Activated CD4-positive, CD25-positive, alpha-beta regulatory T cell treated with anti-CD3 and anti-CD28 coated beads, Interleukin-2, amount 50 U/mL, for 24 hours (primary cell): ENCODE measurements around the gene MDM4.
A peak's percentile ranks its signal among the peaks of the same experiment; 100 is the strongest.
"Not testable (repeated sequence)": the region's sequence is repeated elsewhere in the genome, so short reads cannot be mapped to it uniquely, and the experiment has no call there.

Experiments used
- ATAC-seq, 2 donors: fragments of 150-1000 bp; cut with Tn5 transposase; one replicate each; pipeline ENCODE4 v1.10.0; 2021; ENCODE audit warnings: mild to moderate bottlenecking in 1 of 2, moderate library complexity in 1 of 2

MDM4 gene

GRCh38 chr1:204516180-204516879 lies at the start of gene MDM4:
Gene MDM4, plus strand, starts transcription at chr1:204516406. Its CDS starts 9,113 bp downstream, at chr1:204525519.
- peak; percentile 92 to 94 for ATAC-seq

GRCh38 chr1:204466416-204467405 lies 49.5 kb upstream of the MDM4 start:
- ATAC-seq: no peak

- no peak for ATAC-seq
Observed at GRCh38 chr1:204468206-204468605, 48.0 kb upstream of the MDM4 start.

DNA sequence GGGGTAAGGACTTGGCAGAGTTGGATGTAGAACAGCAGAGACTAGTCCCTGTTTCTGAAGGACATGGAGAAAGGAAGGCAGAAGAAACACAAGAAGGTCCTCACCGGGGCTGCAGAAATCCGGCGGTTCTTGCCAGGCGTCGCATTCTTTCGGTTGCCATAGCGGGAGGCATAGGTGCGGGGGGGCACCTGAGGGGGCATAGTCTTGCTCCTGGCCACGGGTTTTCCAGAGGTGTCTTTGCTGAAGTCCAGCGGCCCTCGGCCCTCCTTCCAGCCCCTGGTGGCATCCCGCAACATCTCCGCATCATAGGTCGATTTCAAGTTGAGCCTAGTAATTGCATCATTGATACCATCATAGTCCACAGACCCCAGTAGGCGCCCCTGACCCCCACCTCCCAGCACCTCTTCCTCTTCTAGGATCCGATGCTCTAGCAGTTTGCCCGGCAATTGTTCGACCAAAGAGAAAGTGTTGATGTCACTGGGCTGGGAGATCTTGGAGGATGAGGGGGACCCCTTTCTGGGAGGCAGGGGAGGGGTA lies 47.4 kb upstream of the MDM4 start:
- no peak for ATAC-seq

DNA sequence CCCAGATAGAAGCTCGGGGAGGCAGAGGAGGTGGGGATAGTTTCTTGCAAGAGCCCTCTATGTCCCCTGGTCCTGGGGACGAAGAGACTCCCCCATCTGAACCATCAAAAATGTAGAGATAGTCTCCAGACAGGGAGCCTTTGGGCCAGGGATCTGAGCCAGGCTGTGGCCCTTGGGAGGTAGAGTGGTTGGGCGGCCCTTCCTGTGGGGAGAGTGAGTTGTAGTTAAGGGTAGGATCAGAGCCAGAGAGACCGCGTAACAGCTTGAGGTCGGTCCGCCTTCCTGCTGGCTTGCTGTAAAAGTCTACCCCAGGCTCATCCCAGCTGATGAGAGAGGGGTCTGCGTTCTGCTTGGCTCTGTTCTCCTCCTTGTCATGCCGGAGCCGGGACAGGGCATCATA lies 46.9 kb upstream of the MDM4 start:
- ATAC-seq: no peak

- no peak for ATAC-seq
Observed at GRCh38 chr1:204471687-204472086, 44.5 kb upstream of the MDM4 start.

DNA sequence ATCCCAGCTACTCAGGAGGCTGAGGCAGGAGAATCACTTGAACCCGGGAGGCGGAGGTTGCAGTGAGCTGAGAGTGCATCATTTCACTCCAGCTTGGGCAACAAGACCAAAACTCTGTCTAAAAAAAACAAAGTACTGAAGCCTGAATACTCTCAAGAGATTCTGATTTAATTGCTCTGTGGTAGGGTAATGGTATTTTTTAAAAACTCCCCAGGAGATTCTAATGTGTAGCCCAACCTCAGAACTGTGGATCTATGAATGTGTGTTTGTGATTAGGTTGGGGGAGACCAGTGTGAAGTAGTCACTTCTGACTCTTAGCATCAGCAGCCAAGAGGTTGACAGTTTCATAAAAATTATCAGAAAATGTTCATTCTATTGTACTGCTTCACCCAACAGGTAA lies 43.5 kb upstream of the MDM4 start:
- peak in 1 of 2 donors; percentile 30 for ATAC-seq

- ATAC-seq: no peak
Observed at GRCh38 chr1:204473400-204473965, 42.7 kb upstream of the MDM4 start.

GRCh38 chr1:204475656-204476432 lies 40.4 kb upstream of the MDM4 start:
- no peak for ATAC-seq

GRCh38 chr1:204476563-204476962 lies 39.6 kb upstream of the MDM4 start:
- ATAC-seq: no peak

DNA sequence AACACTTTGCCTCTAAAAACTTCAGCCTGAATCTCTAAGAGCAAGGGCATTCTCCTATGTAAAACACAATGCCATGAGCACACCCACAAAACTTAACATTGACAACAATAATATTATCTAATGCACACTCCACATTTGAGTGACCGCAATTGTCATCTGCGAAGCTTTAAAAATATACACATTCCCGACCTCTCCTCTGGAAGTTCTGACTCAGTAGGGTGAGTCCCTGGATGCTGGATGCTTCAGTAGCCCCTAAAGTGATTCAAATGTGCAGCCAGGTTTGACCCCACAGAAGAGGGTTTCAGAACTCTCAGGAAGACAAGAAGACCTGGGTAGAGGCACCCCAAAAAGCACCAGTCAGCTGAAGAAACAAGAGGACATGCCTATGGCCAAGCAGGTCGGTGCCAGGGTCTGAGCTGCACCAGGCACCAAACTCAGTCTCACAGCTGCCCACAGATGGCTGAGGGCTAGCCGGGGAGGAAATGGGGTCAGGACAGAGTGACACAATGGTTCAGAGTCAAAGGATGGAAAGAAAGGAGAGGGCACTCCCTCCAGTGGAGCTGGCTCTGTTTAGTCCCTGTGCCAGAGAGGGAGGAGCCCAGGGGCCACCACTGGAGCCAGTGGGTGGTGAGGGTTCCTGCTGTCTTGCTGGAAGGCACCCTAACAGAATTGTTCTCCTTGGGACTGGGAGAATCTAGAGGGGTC lies 39.0 kb upstream of the MDM4 start:
- ATAC-seq: no peak

GRCh38 chr1:204478172-204478899 lies 37.9 kb upstream of the MDM4 start:
- no peak for ATAC-seq

- ATAC-seq: no peak
Observed at GRCh38 chr1:204478921-204479320, 37.3 kb upstream of the MDM4 start.

DNA sequence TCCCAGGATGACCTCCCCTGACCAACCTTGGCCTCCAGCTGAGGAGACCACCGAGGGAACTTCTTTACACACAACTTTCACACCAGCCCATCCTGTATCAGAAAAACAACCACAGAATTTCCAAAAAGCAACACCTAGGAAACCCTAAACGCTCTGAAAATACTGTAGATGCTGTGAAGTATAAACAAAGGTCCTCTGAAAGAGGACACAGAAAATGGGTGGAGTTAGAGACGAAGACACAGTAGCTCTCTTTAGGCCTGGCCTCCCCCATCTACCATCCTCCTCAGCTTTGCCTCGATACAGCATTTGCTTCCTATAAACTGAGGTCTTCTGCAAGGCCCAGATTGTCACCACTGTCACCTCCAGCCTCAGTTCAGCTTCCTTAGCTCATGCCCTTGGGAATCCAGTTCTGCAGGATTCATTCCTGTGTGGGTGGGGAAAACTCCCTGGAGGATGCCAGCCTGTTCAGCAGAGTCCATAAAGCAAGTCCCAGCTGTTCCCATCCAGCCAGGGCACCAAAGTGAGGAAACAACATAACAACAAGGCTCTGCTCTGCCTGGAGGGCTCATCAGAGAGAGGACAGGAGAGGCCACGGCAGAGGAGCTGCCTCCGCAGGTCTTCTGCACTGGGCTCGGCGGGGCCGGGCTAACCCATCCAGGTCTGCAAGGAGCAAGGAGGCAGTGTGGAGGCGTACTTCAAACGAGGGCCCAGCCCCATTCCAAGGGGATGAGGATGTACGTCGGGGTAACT lies 36.6 kb upstream of the MDM4 start:
- no peak for ATAC-seq

DNA sequence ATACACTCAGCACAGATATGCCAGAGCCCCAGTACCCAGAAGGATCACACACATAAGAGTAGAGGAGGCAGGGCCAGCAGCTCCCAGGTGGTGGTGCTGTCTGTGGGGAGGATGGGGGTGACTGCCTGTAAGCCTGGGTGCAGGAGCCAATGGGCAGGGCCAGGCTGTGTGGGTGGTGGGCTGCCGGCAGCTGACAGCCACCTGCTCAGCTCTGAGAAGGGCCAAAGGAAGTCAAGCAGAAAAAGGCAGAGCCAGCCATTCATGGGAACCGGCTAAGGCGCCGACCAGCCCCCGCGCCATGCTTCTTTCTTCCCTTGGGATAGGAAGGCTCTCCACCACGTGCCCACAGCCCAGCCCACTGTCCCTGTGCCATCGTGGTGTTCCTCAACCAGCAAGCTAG lies 35.7 kb upstream of the MDM4 start:
- no peak for ATAC-seq

GRCh38 chr1:204483791-204484190 lies 32.4 kb upstream of the MDM4 start:
- ATAC-seq: no peak

GRCh38 chr1:204486513-204487255 lies 29.5 kb upstream of the MDM4 start:
- not testable (repeated sequence) for ATAC-seq

GRCh38 chr1:204487256-204487615 lies 29.0 kb upstream of the MDM4 start:
- no peak for ATAC-seq

- ATAC-seq: no peak
Observed at GRCh38 chr1:204491655-204492054, 24.6 kb upstream of the MDM4 start.
